ENCODE data around the gene OBSCN. TPM values are rescaled to one million over a fixed set of nuclear protein-coding genes. Genes with fewer than 3 reads are reported as not detected.

OBSCN gene
- total RNA-seq, 1 donor from 2014 or later: 5.1 TPM

GRCh38 chr1:228224198-228225164 is 16.6 kb downstream of the OBSCN start:
- H3K4me2 ChIP-seq: no peak overlapping the region
- no peak for DNase-seq (ENCODE audit: low spot score)
- TF ChIP-seq EZH2phosphoT487 (IDR thresholded peaks at IDR 0.05) (no peak), EZH2 (IDR thresholded peaks at IDR 0.05) (no peak), CTCF (IDR thresholded peaks at IDR 0.05) (no peak)
- H3K4me1 Mint-ChIP-seq: peaks cover 5% of the 10 kb centered on the region
- H3K9me3 ChIP-seq (ENCODE audit: low read depth): no peaks in the 10 kb centered on the region
- H3K27ac ChIP-seq: no peak overlapping the region
- H3K27ac Mint-ChIP-seq: no peak overlapping the region
- H3K36me3 ChIP-seq: no peaks in the 10 kb centered on the region
- H2AFZ ChIP-seq (replicated peaks): no peak overlapping the region
- no peaks in the 10 kb centered on the region for H3K9me3 Mint-ChIP-seq
- peaks cover 29% of the 10 kb centered on the region for H3K36me3 Mint-ChIP-seq
- H3K9ac ChIP-seq: no peak overlapping the region
- H4K20me1 ChIP-seq (ENCODE audit: low read depth): no peaks in the 10 kb centered on the region
- H3K27me3 Mint-ChIP-seq (ENCODE audit: insufficient read depth, low read depth): peaks cover 2% of the 10 kb centered on the region
- no peak overlapping the region for H3K4me3 Mint-ChIP-seq
- no peak overlapping the region for H3K4me3 ChIP-seq
- no peaks in the 10 kb centered on the region for H3K79me2 ChIP-seq (ENCODE audit: low read depth)
- no peaks in the 10 kb centered on the region for H3K4me1 ChIP-seq
- H3F3A ChIP-seq (ENCODE audit: low read depth): no peaks in the 10 kb centered on the region
- H3K27me3 ChIP-seq: no peaks in the 10 kb centered on the region

GRCh38 chr1:228225165-228225710 is 17.4 kb downstream of the OBSCN start:
- no peak for DNase-seq (ENCODE audit: low spot score)
- Mint-ChIP-seq H3K4me1 (peaks cover 5% of the 10 kb centered on the region), H3K27me3 (ENCODE audit: insufficient read depth, low read depth) (peaks cover 2% of the 10 kb centered on the region), H3K9me3 (no peaks in the 10 kb centered on the region), H3K4me3 (no peak overlapping the region), H3K36me3 (peaks cover 35% of the 10 kb centered on the region), H3K27ac (no peak overlapping the region)
- Histone ChIP-seq H3K4me1 (no peaks in the 10 kb centered on the region), H3K9ac (no peak overlapping the region), H3K79me2 (ENCODE audit: low read depth) (no peaks in the 10 kb centered on the region), H3K9me3 (ENCODE audit: low read depth) (no peaks in the 10 kb centered on the region), H3K27me3 (no peaks in the 10 kb centered on the region), H3K36me3 (no peaks in the 10 kb centered on the region), H4K20me1 (ENCODE audit: low read depth) (no peaks in the 10 kb centered on the region), H3F3A (ENCODE audit: low read depth) (no peaks in the 10 kb centered on the region), H3K4me3 (no peak overlapping the region), H3K27ac (no peak overlapping the region), H3K4me2 (no peak overlapping the region), H2AFZ (replicated peaks) (no peak overlapping the region)
- TF ChIP-seq CTCF (IDR thresholded peaks at IDR 0.05) (no peak), EZH2phosphoT487 (IDR thresholded peaks at IDR 0.05) (no peak), EZH2 (IDR thresholded peaks at IDR 0.05) (no peak)

- Mint-ChIP-seq H3K4me1 (peaks cover 5% of the 10 kb centered on the region), H3K27me3 (ENCODE audit: insufficient read depth, low read depth) (peaks cover 2% of the 10 kb centered on the region), H3K27ac (no peak overlapping the region), H3K9me3 (no peaks in the 10 kb centered on the region), H3K4me3 (no peak overlapping the region), H3K36me3 (peaks cover 38% of the 10 kb centered on the region)
- Histone ChIP-seq H3K4me2 (no peak overlapping the region), H3K4me1 (no peaks in the 10 kb centered on the region), H3K9ac (no peak overlapping the region), H3K9me3 (ENCODE audit: low read depth) (no peaks in the 10 kb centered on the region), H3K79me2 (ENCODE audit: low read depth) (no peaks in the 10 kb centered on the region), H3F3A (ENCODE audit: low read depth) (no peaks in the 10 kb centered on the region), H4K20me1 (ENCODE audit: low read depth) (no peaks in the 10 kb centered on the region), H3K27ac (no peak overlapping the region), H3K36me3 (no peaks in the 10 kb centered on the region), H2AFZ (replicated peaks) (no peak overlapping the region), H3K27me3 (no peaks in the 10 kb centered on the region), H3K4me3 (no peak overlapping the region)
- TF ChIP-seq EZH2phosphoT487 (IDR thresholded peaks at IDR 0.05): no peak
- no peak for TF ChIP-seq CTCF (IDR thresholded peaks at IDR 0.05)
- no peak for TF ChIP-seq EZH2 (IDR thresholded peaks at IDR 0.05)
- no peak for DNase-seq (ENCODE audit: low spot score)
These were observed 17.9 kb downstream of the OBSCN start for GRCh38 chr1:228225740-228226139.
